HFFc6 (cell line): ENCODE data around the gene RSAD2. TPM values are rescaled to one million over a fixed set of nuclear protein-coding genes. Genes with fewer than 3 reads are reported as not detected.

ENCODE experiments used
- DNase-seq: peaks from one replicate; pipeline ENCODE4 v3.0.0-alpha.2; 2018
- H3K27ac Mint-ChIP-seq: 2 replicates; pipeline ENCODE4 v1.8.0; 2020; ENCODE audit warnings: mild to moderate bottlenecking, mixed read lengths
- H3K27me3 Mint-ChIP-seq: 2 replicates; pipeline ENCODE4 v1.8.0; 2021; ENCODE audit warnings: mild to moderate bottlenecking, moderate library complexity, mixed read lengths; ENCODE audit not compliant: insufficient read depth
- H3K36me3 Mint-ChIP-seq: 2 replicates; pipeline ENCODE4 v1.8.0; 2021; ENCODE audit warnings: low read depth, mixed read lengths
- H3K4me1 Mint-ChIP-seq: 2 replicates; pipeline ENCODE4 v1.8.0; 2020; ENCODE audit warnings: low read depth, mixed read lengths
- H3K4me3 Mint-ChIP-seq: 2 replicates; pipeline ENCODE4 v1.8.0; 2020; ENCODE audit warnings: mild to moderate bottlenecking, moderate library complexity, mixed read lengths
- H3K9me3 Mint-ChIP-seq: 2 replicates; pipeline ENCODE4 v1.8.0; 2020; ENCODE audit warnings: mild to moderate bottlenecking, mixed read lengths
- CTCF ChIP-seq: fragments of 200-600 bp; sonication (generic); IDR thresholded peaks from 2 replicates; pipeline ENCODE4 v1.5.0; 2021; ENCODE audit warnings: antibody characterized with exemption, mild to moderate bottlenecking
- total RNA-seq, 6 experiments: library from RNA; stranded (reverse); fragmentation: NEBNext Ultra II Directional; extraction: Animal tissue kit (Norgen Biotek cat#: 25700); gene quantifications; 2 replicates in 1 of 6; 3 replicates in 5 of 6; pipeline ENCODE4 v1.2.3, GENCODE V29; 2021

RSAD2 gene
- total RNA-seq, 6 experiments from 2014 or later = not detected

DNA sequence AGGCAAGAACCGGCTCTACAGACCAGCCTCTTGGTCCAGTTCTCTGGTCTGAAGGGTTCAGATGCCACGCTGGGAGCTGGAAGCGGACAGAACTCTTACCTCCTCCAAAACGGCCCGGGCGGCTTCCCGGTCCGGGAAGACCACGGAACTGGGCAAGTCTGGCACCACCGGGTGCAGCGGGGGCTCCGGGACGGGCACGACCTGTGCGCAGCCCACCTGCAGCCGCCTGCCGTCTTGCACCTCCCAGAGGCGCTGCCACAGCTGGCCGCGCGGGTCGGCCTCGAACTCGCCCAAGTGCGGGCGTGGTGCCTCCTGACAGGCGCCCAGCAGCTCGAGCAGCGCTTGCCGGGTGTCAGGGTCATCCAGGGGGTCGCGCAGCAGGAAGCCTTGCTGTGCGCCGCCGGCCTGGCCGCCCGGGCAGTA is 12.6 kb upstream of the RSAD2 start:
- peaks cover 4% of the 10 kb centered on the region; the same call in 1 of the 2 replicates for H3K27me3 Mint-ChIP-seq
- no peak overlapping the region for H3K27ac Mint-ChIP-seq
- no peak overlapping the region for H3K4me3 Mint-ChIP-seq
- no peak for DNase-seq
- TF ChIP-seq CTCF = no peak
- peaks cover 4% of the 10 kb centered on the region; the same call in 1 of the 2 replicates for H3K36me3 Mint-ChIP-seq
- H3K4me1 Mint-ChIP-seq = peaks cover 5% of the 10 kb centered on the region; the same call in 1 of the 2 replicates
- peaks cover 41% of the 10 kb centered on the region for H3K9me3 Mint-ChIP-seq

- no peak within 1 kb of the TSS for H3K27ac Mint-ChIP-seq
- DNase-seq = no peak
- peaks cover 34% of the 10 kb centered on the region for H3K9me3 Mint-ChIP-seq
- H3K36me3 Mint-ChIP-seq = peaks cover 4% of the 10 kb centered on the region; the same call in 1 of the 2 replicates
- H3K4me1 Mint-ChIP-seq = peaks cover 5% of the 10 kb centered on the region; the same call in 1 of the 2 replicates
- TF ChIP-seq CTCF = no peak
- peak within 1 kb of the TSS; percentile 80 for H3K4me3 Mint-ChIP-seq
- peaks cover 4% of the 10 kb centered on the region; the same call in 1 of the 2 replicates for H3K27me3 Mint-ChIP-seq
These were observed 12.0 kb upstream of the RSAD2 start, which contains the start of gene CMPK2 for GRCh38 chr2:6865346-6866274. Gene CMPK2, minus strand, starts transcription at chr2:6865907. Its CDS starts 211 bp downstream, at chr2:6865696.

- Mint-ChIP-seq H3K27ac (no peak overlapping the region), H3K27me3 (peaks cover 4% of the 10 kb centered on the region; the same call in 1 of the 2 replicates), H3K36me3 (peaks cover 4% of the 10 kb centered on the region; the same call in 1 of the 2 replicates), H3K9me3 (peaks cover 29% of the 10 kb centered on the region), H3K4me3 (peak overlapping the region; percentile 80), H3K4me1 (peaks cover 5% of the 10 kb centered on the region; the same call in 1 of the 2 replicates)
- no peak for DNase-seq
- no peak; the same call in 1 of the 2 replicates for TF ChIP-seq CTCF
These were observed 11.3 kb upstream of the RSAD2 start for GRCh38 chr2:6866275-6866671.

DNA sequence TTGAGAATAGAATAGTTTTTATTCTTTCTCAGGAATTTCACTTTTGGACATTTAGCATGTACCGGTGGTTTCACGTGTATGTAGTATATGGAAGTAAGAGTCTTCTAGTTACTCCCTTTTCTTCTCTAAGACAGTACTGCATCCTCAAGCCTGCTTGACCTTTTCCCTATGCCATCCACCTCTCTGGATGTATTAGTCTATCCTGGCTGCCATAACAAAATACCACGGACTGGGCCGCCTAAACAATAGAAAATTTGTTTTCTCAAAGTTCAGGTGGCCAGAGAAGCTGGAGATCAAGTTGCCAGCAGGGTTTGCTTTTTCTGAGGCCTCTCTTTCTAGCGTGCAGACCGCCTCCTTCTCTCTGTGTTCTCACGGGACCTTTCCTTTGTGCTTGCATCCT is 10.6 kb upstream of the RSAD2 start:
- Mint-ChIP-seq H3K4me3 (no peak overlapping the region), H3K36me3 (peaks cover 4% of the 10 kb centered on the region; the same call in 1 of the 2 replicates), H3K9me3 (peaks cover 24% of the 10 kb centered on the region), H3K4me1 (peaks cover 5% of the 10 kb centered on the region; the same call in 1 of the 2 replicates), H3K27me3 (peaks cover 4% of the 10 kb centered on the region; the same call in 1 of the 2 replicates), H3K27ac (no peak overlapping the region)
- no peak for TF ChIP-seq CTCF
- DNase-seq = no peak

- no peak for TF ChIP-seq CTCF
- no peak overlapping the region for H3K4me3 Mint-ChIP-seq
These were observed 5.2 kb upstream of the RSAD2 start for GRCh38 chr2:6872394-6872793.

More at GRCh38 chr2:6872394-6872793, 5.2 kb upstream of the RSAD2 start:
- Mint-ChIP-seq H3K4me1 (no peaks in the 10 kb centered on the region), H3K27me3 (no peaks in the 10 kb centered on the region), H3K27ac (no peak overlapping the region), H3K9me3 (peaks cover 4% of the 10 kb centered on the region), H3K36me3 (no peaks in the 10 kb centered on the region)
- DNase-seq = no peak
